ENCODE data around the gene ZNF763.

- no peak for TF ChIP-seq CTCF (IDR thresholded peaks at IDR 0.05)
- TF ChIP-seq ZFX (IDR thresholded peaks at IDR 0.05; ENCODE audit: borderline replicate concordance): no peak
These were observed 14.7 kb downstream of the ZNF763 start for GRCh38 chr19:11979527-11979926.
